ENCODE data around the gene ARHGAP40. TPM values are rescaled to one million over a fixed set of nuclear protein-coding genes. Genes with fewer than 3 reads are reported as not detected.

ARHGAP40 gene
- total RNA-seq: not detected

DNA sequence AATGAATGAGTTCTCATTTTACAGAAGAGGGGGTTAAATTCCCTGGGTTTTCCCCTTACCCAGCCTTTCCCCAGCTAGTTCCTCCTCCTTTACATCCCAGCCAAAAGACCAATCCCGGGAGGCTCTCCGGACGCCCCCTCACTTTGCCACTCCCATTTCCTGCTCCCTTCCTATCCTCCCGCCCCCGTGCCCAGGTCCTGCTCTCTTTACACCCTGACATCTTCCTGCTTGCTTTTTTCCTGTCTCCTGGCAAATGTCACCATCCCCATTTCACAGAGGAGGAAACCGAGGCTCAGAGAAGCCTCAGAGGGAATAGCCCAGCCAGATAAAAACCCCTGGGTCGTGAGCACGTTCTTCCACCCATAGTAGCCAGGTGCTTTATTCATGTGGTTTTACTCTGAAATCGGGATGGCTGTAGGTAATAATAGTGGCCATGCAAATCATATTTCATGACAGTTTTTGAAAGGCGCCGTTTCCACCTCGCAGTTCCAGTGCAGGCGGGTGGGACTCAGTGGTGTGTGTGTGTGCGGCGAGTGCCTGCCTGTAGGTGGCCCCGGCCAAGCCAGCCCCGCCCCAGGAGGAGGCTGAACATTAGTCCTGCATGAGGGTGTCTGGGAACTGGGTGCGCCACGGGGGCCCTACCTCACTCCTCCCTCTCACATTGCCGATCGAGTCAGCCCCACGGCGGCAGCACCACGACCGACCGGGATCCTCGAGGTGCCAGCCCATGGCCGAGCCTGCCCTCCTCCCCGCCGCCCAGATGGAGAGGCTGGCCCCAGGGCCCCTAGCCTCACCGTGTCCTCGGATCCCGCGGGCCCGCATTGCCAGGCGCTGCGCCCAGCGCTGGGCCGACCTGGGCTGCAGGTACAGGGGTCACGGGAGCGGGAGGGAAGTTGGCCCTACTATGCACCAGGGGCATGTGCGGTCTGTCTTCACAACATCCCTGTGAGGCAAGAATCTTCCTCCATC lies at the start of gene ARHGAP40:
ARHGAP40 (plus strand) TSS at position 594 of the 969 bp plus-strand sequence.
- Mint-ChIP-seq H3K36me3 (ENCODE audit: low read depth) (no peaks in the 10 kb centered on the region), H3K27me3 (peaks cover 60% of the 10 kb centered on the region), H3K9me3 (no peaks in the 10 kb centered on the region), H3K4me3 (no peak within 1 kb of the TSS), H3K27ac (no peak within 1 kb of the TSS), H3K4me1 (peaks cover 8% of the 10 kb centered on the region)
- ChIA-PET CTCF (no interaction called here), POLR2A (no interaction called here)
- no peak for DNase-seq

DNA sequence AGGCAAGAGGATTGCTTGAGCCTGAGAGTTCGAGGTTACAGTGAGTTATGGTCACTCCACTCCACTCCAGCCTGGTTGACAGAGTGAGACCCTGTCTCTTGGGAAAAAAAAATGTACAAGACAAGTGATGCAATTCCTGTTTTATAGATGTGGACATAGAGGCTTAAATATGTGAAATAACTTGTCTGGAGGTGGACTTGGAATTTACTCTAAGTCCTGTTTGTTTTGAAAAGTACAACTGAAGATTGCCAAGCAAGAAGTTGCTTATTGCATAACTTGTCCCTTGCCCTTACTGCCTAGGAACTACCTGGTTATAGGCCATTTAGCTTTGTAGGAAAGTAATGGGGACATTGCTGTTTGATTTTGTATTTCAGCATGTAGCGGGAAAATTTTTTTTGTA lies 46.6 kb upstream of the ARHGAP40 start:
- ChIA-PET CTCF (no interaction called here), POLR2A (no interaction called here)
- Mint-ChIP-seq H3K27me3 (no peaks in the 10 kb centered on the region), H3K36me3 (ENCODE audit: low read depth) (peaks cover 34% of the 10 kb centered on the region), H3K4me3 (no peak overlapping the region), H3K4me1 (no peaks in the 10 kb centered on the region), H3K27ac (no peak overlapping the region), H3K9me3 (no peaks in the 10 kb centered on the region)
- DNase-seq: no peak

DNA sequence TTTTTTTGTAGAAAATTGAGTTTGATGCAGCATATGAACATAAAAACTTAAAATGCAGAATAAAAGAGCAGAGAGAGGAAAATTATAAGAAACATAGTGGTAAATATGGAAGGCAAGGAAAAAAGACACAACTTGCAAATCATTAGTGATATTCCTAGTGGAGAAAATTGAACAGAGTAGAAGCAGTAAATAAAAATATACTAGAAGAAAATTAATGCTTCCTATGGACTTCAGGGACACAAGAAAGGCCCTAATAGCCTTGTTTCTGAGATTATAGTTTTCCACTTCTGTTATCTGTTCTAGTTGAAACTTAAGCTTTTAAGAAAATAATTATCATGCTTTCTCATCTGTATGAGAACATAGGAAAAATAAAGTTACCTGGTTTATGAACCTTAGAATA lies 46.2 kb upstream of the ARHGAP40 start:
- H3K4me1 Mint-ChIP-seq: no peaks in the 10 kb centered on the region
- no peaks in the 10 kb centered on the region for H3K27me3 Mint-ChIP-seq
- H3K9me3 Mint-ChIP-seq: no peaks in the 10 kb centered on the region
- no peak for DNase-seq
- peaks cover 38% of the 10 kb centered on the region for H3K36me3 Mint-ChIP-seq (ENCODE audit: low read depth)
- ChIA-PET POLR2A (no interaction called here), CTCF (no interaction called here)
- H3K4me3 Mint-ChIP-seq: no peak overlapping the region
- no peak overlapping the region for H3K27ac Mint-ChIP-seq

DNA sequence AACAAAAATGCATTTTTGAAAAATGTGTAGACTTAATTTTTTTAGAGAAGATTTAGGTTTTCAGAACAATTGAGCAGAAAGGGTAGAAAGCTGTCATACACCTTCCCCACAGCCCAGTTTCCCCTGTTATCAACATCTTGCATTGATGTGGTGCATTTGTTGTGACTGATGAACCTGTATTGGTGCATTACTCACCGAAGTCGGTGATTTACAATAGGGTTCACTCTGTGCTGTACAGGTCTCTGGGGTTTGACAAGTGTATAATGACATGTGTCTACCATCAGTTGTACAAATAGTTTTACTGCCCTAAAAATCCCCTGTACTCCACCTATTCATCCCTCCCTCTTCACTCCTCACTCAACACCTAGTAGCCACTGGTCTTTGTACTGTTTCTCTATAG lies 44.4 kb upstream of the ARHGAP40 start:
- Mint-ChIP-seq H3K4me1 (no peaks in the 10 kb centered on the region), H3K27ac (no peak overlapping the region), H3K4me3 (no peak overlapping the region), H3K9me3 (no peaks in the 10 kb centered on the region), H3K27me3 (no peaks in the 10 kb centered on the region), H3K36me3 (ENCODE audit: low read depth) (peaks cover 38% of the 10 kb centered on the region)
- no peak for DNase-seq
- POLR2A ChIA-PET: no interaction called here
- CTCF ChIA-PET: no interaction called here

DNA sequence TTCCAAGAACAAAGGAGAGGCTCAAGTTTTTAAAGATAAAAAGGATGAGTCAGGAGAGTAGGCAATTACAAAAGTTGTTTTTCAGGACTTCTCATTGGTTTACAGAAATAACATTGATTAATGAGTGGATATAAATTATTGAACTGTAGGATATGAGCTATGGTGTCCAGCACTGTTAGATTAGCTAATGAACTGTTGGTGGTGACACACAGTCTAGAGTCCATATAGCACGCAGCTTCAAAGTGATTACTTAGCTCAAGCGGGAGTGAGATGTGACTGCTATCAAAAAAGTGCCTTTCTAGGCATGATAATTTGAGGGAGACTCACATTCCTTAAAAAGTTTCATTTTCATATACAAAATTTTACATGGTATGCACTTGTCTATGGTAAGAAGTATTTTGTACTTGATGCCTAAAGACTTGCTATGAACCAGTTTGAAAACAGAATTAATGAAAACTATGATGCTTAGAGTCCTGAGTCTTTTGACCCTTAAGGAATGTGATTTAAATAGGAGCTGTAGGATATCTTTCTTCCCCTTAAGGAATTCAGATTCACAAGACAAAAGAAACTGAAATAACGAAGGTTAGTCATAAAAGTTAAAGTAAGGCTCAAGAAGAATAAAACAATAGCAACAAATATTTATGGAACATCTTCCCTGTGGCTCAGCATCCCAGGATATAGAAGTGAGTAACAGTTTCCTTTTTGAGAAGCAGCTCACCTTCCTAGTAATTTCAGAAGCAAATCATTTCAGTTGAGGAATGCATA lies 42.8 kb upstream of the ARHGAP40 start:
- ChIA-PET POLR2A (no interaction called here), CTCF (interaction anchor here (0.6 kb wide), 2 partner anchors 73 to 1320 kb away, joined by 4 to 5 read pairs; no protein-coding TSS in a partner anchor)
- DNase-seq: no peak
- H3K36me3 Mint-ChIP-seq (ENCODE audit: low read depth): peaks cover 38% of the 10 kb centered on the region
- H3K27ac Mint-ChIP-seq: no peak overlapping the region
- no peaks in the 10 kb centered on the region for H3K4me1 Mint-ChIP-seq
- H3K4me3 Mint-ChIP-seq: no peak overlapping the region
- no peaks in the 10 kb centered on the region for H3K27me3 Mint-ChIP-seq
- no peaks in the 10 kb centered on the region for H3K9me3 Mint-ChIP-seq

DNA sequence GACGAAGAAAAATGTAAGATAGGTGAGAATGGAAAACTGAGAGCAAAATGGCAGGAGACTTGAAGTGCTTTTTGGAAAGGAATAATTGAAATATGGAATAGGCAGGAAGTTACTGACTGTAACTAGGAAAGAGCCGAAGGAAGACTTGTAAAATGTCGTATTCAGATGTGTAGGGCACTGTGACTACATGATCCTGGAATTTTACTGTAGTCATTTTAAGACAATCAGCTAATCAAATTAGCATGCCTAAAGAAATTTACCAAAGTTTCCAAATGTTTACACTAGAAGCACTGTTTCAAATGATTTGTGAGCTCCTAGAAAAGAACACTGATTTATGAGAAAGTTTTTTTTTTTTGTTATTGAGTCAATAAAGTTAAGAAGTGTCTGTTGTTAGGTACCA lies 41.8 kb upstream of the ARHGAP40 start:
- no peak overlapping the region for H3K27ac Mint-ChIP-seq
- H3K27me3 Mint-ChIP-seq: no peaks in the 10 kb centered on the region
- peaks cover 32% of the 10 kb centered on the region for H3K36me3 Mint-ChIP-seq (ENCODE audit: low read depth)
- no peak overlapping the region for H3K4me3 Mint-ChIP-seq
- CTCF ChIA-PET: interaction anchor here (0.7 kb wide), 2 partner anchors 19 to 189 kb away, joined by 3 to 5 read pairs; no protein-coding TSS in a partner anchor
- POLR2A ChIA-PET: interaction anchor here (0.6 kb wide), 1 partner anchor 1221 kb away, joined by 3 read pairs; no protein-coding TSS in a partner anchor
- H3K4me1 Mint-ChIP-seq: no peaks in the 10 kb centered on the region
- DNase-seq: no peak
- no peaks in the 10 kb centered on the region for H3K9me3 Mint-ChIP-seq

DNA sequence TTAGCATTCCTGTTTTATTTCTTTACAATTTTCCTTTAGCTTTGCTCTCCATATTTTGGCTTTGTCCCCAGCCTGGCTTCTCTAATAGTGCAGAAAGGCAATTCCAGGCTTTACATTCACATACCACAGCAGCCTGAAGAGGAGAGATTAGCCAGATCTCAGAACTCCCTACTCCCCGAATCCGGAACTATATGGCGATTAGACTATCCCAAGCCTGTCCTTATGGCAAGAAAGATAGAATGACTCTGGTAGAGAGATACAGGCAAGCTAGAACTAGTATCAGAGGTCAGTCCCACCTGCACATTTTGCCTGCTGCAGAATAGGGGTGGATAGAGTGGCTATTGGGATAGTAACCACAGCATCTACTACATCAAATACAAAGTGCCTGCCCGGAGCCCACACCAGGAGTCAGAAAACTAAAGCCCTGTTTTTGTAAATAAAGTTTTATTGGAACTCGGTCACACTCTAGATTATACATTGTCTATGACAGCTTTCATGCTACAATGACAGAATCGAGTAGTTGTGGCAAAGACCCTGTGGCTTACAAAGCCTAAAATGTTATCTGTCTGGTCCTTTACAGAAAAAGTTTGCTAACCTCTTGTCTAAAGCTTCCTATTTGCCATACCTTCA lies 37.7 kb upstream of the ARHGAP40 start:
- Mint-ChIP-seq H3K27ac (no peak overlapping the region), H3K4me1 (no peaks in the 10 kb centered on the region), H3K36me3 (ENCODE audit: low read depth) (peaks cover 28% of the 10 kb centered on the region), H3K9me3 (no peaks in the 10 kb centered on the region), H3K27me3 (no peaks in the 10 kb centered on the region), H3K4me3 (no peak overlapping the region)
- CTCF ChIA-PET: no interaction called here
- POLR2A ChIA-PET: no interaction called here
- DNase-seq: no peak

DNA sequence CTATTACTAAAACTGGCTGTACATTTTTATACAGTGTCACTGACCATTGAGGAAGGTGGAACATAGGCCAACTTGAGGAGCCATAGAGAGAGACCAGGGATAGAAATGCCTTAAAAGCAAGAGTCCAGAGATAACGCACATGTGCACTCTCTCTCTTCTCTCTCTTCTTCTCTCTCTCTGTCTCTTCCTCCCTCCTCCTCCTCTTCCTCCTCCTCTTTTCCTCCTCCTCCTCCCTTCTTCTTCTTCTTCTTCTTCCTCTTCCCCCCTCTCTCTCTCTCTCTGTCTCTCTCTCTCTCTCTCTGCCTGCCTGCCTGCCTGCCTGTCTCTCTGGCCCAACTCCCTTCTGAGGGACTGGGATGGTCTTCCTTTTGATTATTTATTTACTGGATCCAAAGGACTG lies 36.9 kb upstream of the ARHGAP40 start:
- Mint-ChIP-seq H3K36me3 (ENCODE audit: low read depth) (peaks cover 23% of the 10 kb centered on the region), H3K27ac (no peak overlapping the region), H3K4me1 (no peaks in the 10 kb centered on the region), H3K4me3 (no peak overlapping the region), H3K9me3 (no peaks in the 10 kb centered on the region), H3K27me3 (no peaks in the 10 kb centered on the region)
- POLR2A ChIA-PET: no interaction called here
- CTCF ChIA-PET: no interaction called here
- no peak for DNase-seq

DNA sequence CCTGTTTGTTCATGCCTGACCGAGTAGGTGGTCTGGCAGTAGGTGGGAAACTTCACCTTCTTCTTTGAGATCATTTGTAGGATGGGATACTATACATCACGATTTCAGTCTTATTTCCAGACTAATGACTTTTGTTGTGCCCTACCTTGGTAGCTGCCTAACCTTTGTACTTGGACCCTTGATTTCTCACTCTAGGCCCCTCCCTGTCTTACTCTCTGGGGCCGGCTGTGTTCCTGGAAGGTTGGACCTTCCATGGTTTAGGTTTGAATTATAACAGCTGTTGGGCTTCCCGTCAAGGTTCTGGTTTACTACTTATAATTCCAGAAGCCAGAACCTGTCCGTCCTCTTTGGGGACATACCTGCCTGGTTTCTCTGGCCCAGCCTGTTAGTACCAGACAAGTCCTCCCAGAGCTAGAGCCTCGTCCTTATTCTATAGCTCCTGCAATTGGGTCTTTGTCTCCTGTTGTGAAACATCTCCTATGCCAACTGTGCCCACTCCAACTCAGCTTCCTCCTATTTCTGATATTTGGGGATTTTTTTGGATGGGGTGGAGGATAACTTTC lies 35.5 kb upstream of the ARHGAP40 start:
- no peak overlapping the region for H3K4me3 Mint-ChIP-seq
- POLR2A ChIA-PET: no interaction called here
- H3K27ac Mint-ChIP-seq: no peak overlapping the region
- H3K27me3 Mint-ChIP-seq: no peaks in the 10 kb centered on the region
- no peaks in the 10 kb centered on the region for H3K4me1 Mint-ChIP-seq
- no peaks in the 10 kb centered on the region for H3K9me3 Mint-ChIP-seq
- CTCF ChIA-PET: no interaction called here
- DNase-seq: no peak
- peaks cover 23% of the 10 kb centered on the region for H3K36me3 Mint-ChIP-seq (ENCODE audit: low read depth)

DNA sequence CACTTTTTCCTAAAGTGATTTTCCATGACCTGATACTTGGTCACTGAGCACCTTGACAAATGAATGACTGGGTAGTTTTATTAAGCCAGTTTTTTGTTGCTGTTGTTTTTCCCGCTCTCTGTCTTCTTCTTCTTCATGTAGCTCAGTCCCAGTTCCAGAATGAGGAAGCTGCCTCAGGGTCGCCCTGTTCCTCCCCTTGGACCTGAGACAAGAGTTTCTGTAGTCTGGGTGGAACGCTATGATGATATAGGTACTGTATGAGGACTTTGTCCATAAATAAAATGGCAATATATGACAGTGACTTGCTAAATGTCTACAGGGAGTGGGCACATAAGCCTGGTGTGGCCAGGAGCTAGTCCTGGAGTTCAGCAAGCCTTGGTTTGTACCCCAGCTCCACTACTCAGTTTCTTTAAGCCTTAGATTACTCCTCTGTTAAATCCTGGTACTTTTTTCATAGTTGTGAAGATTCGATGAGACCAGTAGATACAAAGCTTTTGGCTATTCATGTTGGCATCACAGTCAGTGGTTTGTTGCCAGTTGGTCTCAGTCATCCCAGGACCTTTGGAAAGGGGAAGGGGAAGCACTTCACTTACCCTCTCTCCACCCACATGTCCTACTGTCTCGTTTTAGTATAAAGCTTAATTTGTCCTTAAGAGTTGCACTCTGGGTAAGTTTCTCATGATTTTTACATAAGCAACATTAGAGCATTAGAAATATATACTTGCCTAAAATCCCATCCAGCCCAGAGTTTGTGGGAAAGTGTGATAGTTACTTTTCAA lies 31.7 kb upstream of the ARHGAP40 start:
- no peak for DNase-seq
- no peak overlapping the region for H3K27ac Mint-ChIP-seq
- ChIA-PET CTCF (interaction anchor here (0.7 kb wide), 1 partner anchor 101 kb away, joined by 3 read pairs; no protein-coding TSS in a partner anchor), POLR2A (no interaction called here)
- H3K27me3 Mint-ChIP-seq: no peaks in the 10 kb centered on the region
- peaks cover 22% of the 10 kb centered on the region for H3K36me3 Mint-ChIP-seq (ENCODE audit: low read depth)
- H3K4me3 Mint-ChIP-seq: no peak overlapping the region
- H3K9me3 Mint-ChIP-seq: no peaks in the 10 kb centered on the region
- H3K4me1 Mint-ChIP-seq: no peaks in the 10 kb centered on the region

DNA sequence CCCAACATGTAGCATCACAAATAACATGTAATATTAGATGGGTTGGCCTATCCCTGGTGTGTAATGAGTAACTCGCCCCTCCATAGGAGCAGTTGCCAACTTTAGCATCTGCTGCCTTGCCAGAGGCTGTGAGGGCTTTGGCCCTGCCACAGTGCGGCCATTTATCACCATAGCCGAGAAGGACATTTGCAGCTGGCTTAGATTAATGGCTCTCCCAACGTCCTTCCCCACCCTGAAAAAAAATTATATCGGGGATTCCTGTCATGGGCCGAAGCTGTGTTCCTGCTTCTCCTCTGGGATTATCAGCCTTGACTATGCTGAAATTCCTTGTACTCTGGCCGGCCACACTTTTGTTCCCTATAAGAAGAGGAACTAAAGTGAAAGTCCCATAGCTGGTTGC lies 28.2 kb upstream of the ARHGAP40 start:
- H3K36me3 Mint-ChIP-seq (ENCODE audit: low read depth): peaks cover 15% of the 10 kb centered on the region
- no peak for DNase-seq
- no peaks in the 10 kb centered on the region for H3K9me3 Mint-ChIP-seq
- ChIA-PET POLR2A (no interaction called here), CTCF (no interaction called here)
- no peak overlapping the region for H3K4me3 Mint-ChIP-seq
- no peak overlapping the region for H3K27ac Mint-ChIP-seq
- no peaks in the 10 kb centered on the region for H3K4me1 Mint-ChIP-seq
- no peaks in the 10 kb centered on the region for H3K27me3 Mint-ChIP-seq

DNA sequence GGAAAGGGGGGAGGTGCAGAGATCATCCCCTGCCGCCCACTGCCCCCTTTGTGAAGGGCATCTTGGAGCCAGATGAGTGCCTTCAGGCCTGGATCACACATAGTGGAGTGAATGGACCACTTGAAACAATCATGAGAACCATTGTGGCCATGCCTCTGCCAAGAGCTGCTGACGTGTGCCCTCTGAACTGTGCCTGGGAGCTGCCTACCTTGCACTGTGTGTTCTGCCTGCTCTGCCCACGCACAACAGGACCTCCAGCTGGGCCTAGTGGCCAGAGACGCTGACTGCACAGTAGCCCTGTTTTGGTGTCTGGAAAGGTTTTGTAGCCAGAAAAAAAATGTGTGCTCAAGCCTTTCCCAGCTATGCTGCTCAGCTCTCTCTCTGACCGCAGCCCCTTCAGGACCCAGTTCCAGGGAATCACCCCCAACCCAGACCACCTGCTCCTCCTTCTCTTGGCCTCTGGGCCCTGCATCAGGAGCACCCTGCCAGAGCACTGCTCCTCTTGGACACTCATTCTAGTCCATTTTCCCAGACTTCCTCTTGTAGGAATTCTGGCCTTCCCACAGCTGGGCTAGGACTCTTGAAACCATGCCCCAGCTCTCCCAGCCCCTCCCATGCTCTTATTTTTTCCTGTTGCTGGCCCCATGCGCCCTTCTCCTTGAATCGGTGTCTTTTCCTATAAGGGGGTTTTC lies 22.2 kb upstream of the ARHGAP40 start:
- H3K4me1 Mint-ChIP-seq: no peaks in the 10 kb centered on the region
- ChIA-PET POLR2A (no interaction called here), CTCF (interaction anchor here (0.6 kb wide), 1 partner anchor 20 kb away, joined by 3 read pairs; no protein-coding TSS in a partner anchor)
- no peak for DNase-seq
- peaks cover under 1% of the 10 kb centered on the region for H3K27me3 Mint-ChIP-seq
- H3K4me3 Mint-ChIP-seq: no peak overlapping the region
- peaks cover 6% of the 10 kb centered on the region for H3K36me3 Mint-ChIP-seq (ENCODE audit: low read depth)
- no peak overlapping the region for H3K27ac Mint-ChIP-seq
- no peaks in the 10 kb centered on the region for H3K9me3 Mint-ChIP-seq
